Liver (tissue), 9 donors: ENCODE data around the gene DIPK1A. TPM values are rescaled to one million over a fixed set of nuclear protein-coding genes. Genes with fewer than 3 reads are reported as not detected.
A peak's percentile ranks its signal among the peaks of the same experiment; 100 is the strongest.

ENCODE experiments used
- DNase-seq: peaks from one replicate; pipeline ENCODE4 v3.0.0-alpha.2; 2017; ENCODE audit warnings: low spot score
- H3K27ac ChIP-seq, 2 donors: one replicate each; pipeline ENCODE4 v1.7.0; 2013; ENCODE audit warnings: inconsistent platforms in 2 of 2, low read length in 2 of 2, control low read depth in 1 of 2, low read depth in 1 of 2, mild to moderate bottlenecking in 1 of 2
- H3K27me3 ChIP-seq, 4 donors: one replicate each; pipeline versions ENCODE4 v1.6.1 to v1.7.0; 2013; ENCODE audit warnings: low read length in 3 of 4, inconsistent platforms in 1 of 4, mild to moderate bottlenecking in 1 of 4, moderate library complexity in 1 of 4; ENCODE audit not compliant: control insufficient read depth in 4 of 4, insufficient read depth in 4 of 4
- H3K36me3 ChIP-seq, 4 donors: one replicate each; pipeline versions ENCODE4 v1.6.1 to v1.7.0; 2013; ENCODE audit warnings: low read length in 3 of 4, mild to moderate bottlenecking in 3 of 4, low read depth in 1 of 4, moderate library complexity in 1 of 4; ENCODE audit not compliant: control insufficient read depth in 4 of 4, insufficient read depth in 3 of 4
- H3K4me1 ChIP-seq, 4 donors: one replicate each; pipeline versions ENCODE4 v1.6.1 to v1.7.0; 2013; ENCODE audit warnings: low read length in 3 of 4, mild to moderate bottlenecking in 3 of 4, moderate library complexity in 1 of 4; ENCODE audit not compliant: control insufficient read depth in 4 of 4, insufficient read depth in 4 of 4
- H3K4me3 ChIP-seq, 3 donors: one replicate each; pipeline versions ENCODE4 v1.6.1 to v1.7.0; 2013; ENCODE audit warnings: low read length in 3 of 3, control low read depth in 1 of 3, low read depth in 1 of 3, mild to moderate bottlenecking in 1 of 3
- H3K9ac ChIP-seq, 2 donors: one replicate each; pipeline ENCODE4 v1.7.0; 2013; ENCODE audit warnings: low read length in 2 of 2, mild to moderate bottlenecking in 2 of 2, moderate library complexity in 2 of 2, control low read depth in 1 of 2, low read depth in 1 of 2
- H3K9me3 ChIP-seq, 4 donors: one replicate each; pipeline versions ENCODE4 v1.6.1 to v1.7.0; 2013; ENCODE audit warnings: low read length in 3 of 4; ENCODE audit not compliant: control insufficient read depth in 4 of 4
- CTCF ChIP-seq: fragments of 150-350 bp; IDR thresholded peaks from 2 replicates; pipeline ENCODE4 v1.5.1; 2017; ENCODE audit warnings: improper control_type of control experiment, low read depth, low read length; ENCODE audit not compliant: missing input control
- EGR1 ChIP-seq, 2 donors: IDR thresholded peaks; 2 replicates each; pipeline ENCODE4 v1.6.1; 2016 to 2018; ENCODE audit warnings: antibody characterized with exemption in 2 of 2, low read depth in 2 of 2
- FOXA1 ChIP-seq: IDR thresholded peaks from 2 replicates; pipeline ENCODE4 v1.6.1; 2016; ENCODE audit warnings: antibody characterized with exemption
- FOXA2 ChIP-seq: IDR thresholded peaks from 2 replicates; pipeline ENCODE4 v1.6.1; 2016; ENCODE audit warnings: antibody characterized with exemption
- GABPA ChIP-seq, 2 donors: IDR thresholded peaks in 1 of 2; conservative IDR thresholded peaks in 1 of 2; 2 replicates each; pipeline ENCODE4 v1.6.1; 2016; ENCODE audit warnings: antibody characterized with exemption in 2 of 2, mild to moderate bottlenecking in 1 of 2, moderate library complexity in 1 of 2
- HNF4A ChIP-seq, 2 donors: conservative IDR thresholded peaks; 2 replicates each; pipeline ENCODE4 v1.6.1; 2016; ENCODE audit warnings: antibody characterized with exemption in 2 of 2, mild to moderate bottlenecking in 2 of 2
- HNF4G ChIP-seq: IDR thresholded peaks from 2 replicates; pipeline ENCODE4 v1.6.1; 2016; ENCODE audit warnings: antibody characterized with exemption
- JUND ChIP-seq, 2 donors: IDR thresholded peaks; 2 replicates each; pipeline ENCODE4 v1.6.1; 2016; ENCODE audit warnings: antibody characterized with exemption in 2 of 2
- NR2F2 ChIP-seq: IDR thresholded peaks from 2 replicates; pipeline ENCODE4 v1.6.1; 2016; ENCODE audit warnings: antibody characterized with exemption
- RAD21 ChIP-seq, 2 donors: IDR thresholded peaks; 2 replicates each; pipeline ENCODE4 v1.6.1; 2016; ENCODE audit warnings: antibody characterized with exemption in 2 of 2, mild to moderate bottlenecking in 2 of 2
- RXRA ChIP-seq, 2 donors: IDR thresholded peaks; 2 replicates each; pipeline ENCODE4 v1.6.1; 2017 to 2018; ENCODE audit warnings: antibody characterized with exemption in 2 of 2, mild to moderate bottlenecking in 1 of 2
- SP1 ChIP-seq: IDR thresholded peaks from 2 replicates; pipeline ENCODE4 v1.6.1; 2018; ENCODE audit warnings: antibody characterized with exemption, mild to moderate bottlenecking
- TAF1 ChIP-seq: conservative IDR thresholded peaks from 2 replicates; pipeline ENCODE4 v1.6.1; 2016; ENCODE audit warnings: antibody characterized with exemption, mild to moderate bottlenecking
- YY1 ChIP-seq: IDR thresholded peaks from 2 replicates; pipeline ENCODE4 v1.6.1; 2016; ENCODE audit warnings: antibody characterized with exemption, mild to moderate bottlenecking
- ZBTB33 ChIP-seq: IDR thresholded peaks from 2 replicates; pipeline ENCODE4 v1.6.1; 2016; ENCODE audit warnings: antibody characterized with exemption
- WGBS: extraction: QIAGEN DNeasy Blood & Tissue Kit; methylation state at CpG from one replicate; pipeline ENCODE4 v1.1.7; 2013; 5-methylcytosine and 5-hydroxymethylcytosine counted together
- polyA plus RNA-seq, 2 donors: library from polyadenylated mRNA; stranded (reverse) in 1 of 2; unstranded in 1 of 2; fragments of 200-250 nt in 1 of 2; fragments of >200 nt in 1 of 2; fragmentation: Nextera tagmentation in 1 of 2; extraction: Ambion mirVana in 1 of 2; gene quantifications; one replicate each; pipeline versions ENCODE4 v1.2.1 to v1.2.3, GENCODE V29; 2013 to 2015
- total RNA-seq, 2 donors: library from RNA; depleted of rRNA; stranded (reverse); fragments of >200 nt; gene quantifications; one replicate each; pipeline ENCODE4 v1.2.3, GENCODE V29; 2014
- TF ChIP-seq, protein P1 (sequence below): IDR thresholded peaks from 2 replicates; pipeline ENCODE4 v1.6.1; 2016; ENCODE audit warnings: antibody characterized with exemption
- TF ChIP-seq, protein P2 (sequence below): IDR thresholded peaks from 2 replicates; pipeline ENCODE4 v1.6.1; 2016; ENCODE audit warnings: antibody characterized with exemption
- TF ChIP-seq, protein P3 (sequence below): IDR thresholded peaks from 2 replicates; pipeline ENCODE4 v1.6.1; 2016; ENCODE audit warnings: antibody characterized with exemption, mild to moderate bottlenecking
- donor health status: healthy.
- donor health status: healthy.
- donor health status: healthy.
- donor health status: healthy.
- donor health status: healthy.

Gene DIPK1A
- total and polyA plus RNA-seq, 4 donors, result 7.9 to 11.6 (median 10.2) TPM

DNA sequence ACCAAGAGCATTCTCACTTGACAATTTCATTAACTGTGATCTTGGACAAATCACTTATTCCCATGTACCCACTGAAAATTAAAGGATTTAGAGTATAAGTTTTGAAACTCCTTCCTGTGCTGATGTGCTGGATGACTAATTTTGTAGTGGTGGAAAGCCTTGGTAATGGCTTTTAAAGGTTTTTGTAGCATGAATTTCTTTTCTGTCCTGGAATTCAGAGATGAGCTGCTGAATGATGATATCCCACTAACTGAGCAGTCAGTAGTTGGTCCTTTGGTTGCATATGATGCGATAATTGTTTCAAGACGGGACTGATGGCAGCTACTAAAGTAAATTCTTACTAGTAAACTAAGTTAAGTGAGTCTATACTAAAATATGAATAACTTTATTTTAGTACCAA, 124.2 kb downstream of the DIPK1A start (continued):
- no peak for TF ChIP-seq ZBTB33
- TF ChIP-seq JUND (IDR thresholded peaks at IDR 0.05), result no peak
- no peak for TF ChIP-seq TAF1
- TF ChIP-seq SP1, result no peak
- TF ChIP-seq GABPA (IDR thresholded peaks at IDR 0.05 in 1 of 2, conservative IDR thresholded peaks at IDR 0.05 in 1 of 2), result no peak

DNA sequence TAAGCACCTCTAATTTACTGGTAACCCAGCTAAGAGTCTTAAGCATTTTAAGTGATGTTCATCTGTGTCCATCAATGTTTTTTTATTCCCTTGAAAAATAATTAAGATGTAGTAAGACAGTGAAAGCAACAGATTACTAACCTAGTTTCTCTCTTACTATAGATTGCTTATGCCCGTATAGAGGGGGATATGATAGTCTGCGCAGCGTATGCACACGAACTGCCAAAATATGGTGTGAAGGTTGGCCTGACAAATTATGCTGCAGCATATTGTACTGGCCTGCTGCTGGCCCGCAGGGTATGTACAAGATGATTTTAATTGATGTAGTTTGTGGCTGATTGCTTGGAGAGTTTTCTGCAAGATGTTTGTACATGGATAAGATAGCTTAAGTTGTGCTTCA, 126.6 kb downstream of the DIPK1A start:
- no peak overlapping the region for H3K9ac ChIP-seq
- peaks cover 5 to 14% (median 10%) of the 10 kb centered on the region in 4 donors for H3K4me1 ChIP-seq
- peaks cover 9 to 49% (median 43%) of the 10 kb centered on the region in 4 donors for H3K36me3 ChIP-seq
- no peaks in the 10 kb centered on the region for H3K9me3 ChIP-seq
- H3K27ac ChIP-seq, result no peak overlapping the region
- WGBS, result 86% methylated on average over 5 of the region's 5 CpGs
- H3K27me3 ChIP-seq, result no peaks in the 10 kb centered on the region
- DNase-seq, result no peak
- TF ChIP-seq NR2F2 (no peak), HNF4A (conservative IDR thresholded peaks at IDR 0.05) (no peak), RXRA (IDR thresholded peaks at IDR 0.05) (no peak), YY1 (no peak), FOXA1 (no peak), RAD21 (IDR thresholded peaks at IDR 0.05) (no peak), CTCF (no peak)
- TF ChIP-seq, protein P1, sequence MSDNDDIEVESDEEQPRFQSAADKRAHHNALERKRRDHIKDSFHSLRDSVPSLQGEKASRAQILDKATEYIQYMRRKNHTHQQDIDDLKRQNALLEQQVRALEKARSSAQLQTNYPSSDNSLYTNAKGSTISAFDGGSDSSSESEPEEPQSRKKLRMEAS, result no peak
- no peak overlapping the region for H3K4me3 ChIP-seq

- Histone ChIP-seq H3K4me3 (peak overlapping the region in 1 of 3 donors; percentile 72), H3K9me3 (no peaks in the 10 kb centered on the region), H3K4me1 (peaks cover 5 to 14% (median 7%) of the 10 kb centered on the region in 4 donors), H3K27me3 (no peaks in the 10 kb centered on the region), H3K9ac (peak overlapping the region; percentile 83 to 99), H3K36me3 (peaks cover 3 to 44% (median 38%) of the 10 kb centered on the region in 4 donors), H3K27ac (no peak overlapping the region)
- no peak for DNase-seq
- WGBS, result 75% methylated on average over 5 of the region's 5 CpGs
- TF ChIP-seq NR2F2 (no peak), ZBTB33 (no peak), HNF4G (no peak), RAD21 (IDR thresholded peaks at IDR 0.05) (no peak), FOXA2 (no peak), SP1 (no peak), EGR1 (IDR thresholded peaks at IDR 0.05; ENCODE audit: low read depth in 2 of 2) (no peak), GABPA (IDR thresholded peaks at IDR 0.05 in 1 of 2, conservative IDR thresholded peaks at IDR 0.05 in 1 of 2) (no peak), CTCF (no peak), TAF1 (no peak), YY1 (no peak), JUND (IDR thresholded peaks at IDR 0.05) (no peak)
- TF ChIP-seq, protein P2, sequence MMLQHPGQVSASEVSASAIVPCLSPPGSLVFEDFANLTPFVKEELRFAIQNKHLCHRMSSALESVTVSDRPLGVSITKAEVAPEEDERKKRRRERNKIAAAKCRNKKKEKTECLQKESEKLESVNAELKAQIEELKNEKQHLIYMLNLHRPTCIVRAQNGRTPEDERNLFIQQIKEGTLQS, result no peak
- TF ChIP-seq, protein P3, sequence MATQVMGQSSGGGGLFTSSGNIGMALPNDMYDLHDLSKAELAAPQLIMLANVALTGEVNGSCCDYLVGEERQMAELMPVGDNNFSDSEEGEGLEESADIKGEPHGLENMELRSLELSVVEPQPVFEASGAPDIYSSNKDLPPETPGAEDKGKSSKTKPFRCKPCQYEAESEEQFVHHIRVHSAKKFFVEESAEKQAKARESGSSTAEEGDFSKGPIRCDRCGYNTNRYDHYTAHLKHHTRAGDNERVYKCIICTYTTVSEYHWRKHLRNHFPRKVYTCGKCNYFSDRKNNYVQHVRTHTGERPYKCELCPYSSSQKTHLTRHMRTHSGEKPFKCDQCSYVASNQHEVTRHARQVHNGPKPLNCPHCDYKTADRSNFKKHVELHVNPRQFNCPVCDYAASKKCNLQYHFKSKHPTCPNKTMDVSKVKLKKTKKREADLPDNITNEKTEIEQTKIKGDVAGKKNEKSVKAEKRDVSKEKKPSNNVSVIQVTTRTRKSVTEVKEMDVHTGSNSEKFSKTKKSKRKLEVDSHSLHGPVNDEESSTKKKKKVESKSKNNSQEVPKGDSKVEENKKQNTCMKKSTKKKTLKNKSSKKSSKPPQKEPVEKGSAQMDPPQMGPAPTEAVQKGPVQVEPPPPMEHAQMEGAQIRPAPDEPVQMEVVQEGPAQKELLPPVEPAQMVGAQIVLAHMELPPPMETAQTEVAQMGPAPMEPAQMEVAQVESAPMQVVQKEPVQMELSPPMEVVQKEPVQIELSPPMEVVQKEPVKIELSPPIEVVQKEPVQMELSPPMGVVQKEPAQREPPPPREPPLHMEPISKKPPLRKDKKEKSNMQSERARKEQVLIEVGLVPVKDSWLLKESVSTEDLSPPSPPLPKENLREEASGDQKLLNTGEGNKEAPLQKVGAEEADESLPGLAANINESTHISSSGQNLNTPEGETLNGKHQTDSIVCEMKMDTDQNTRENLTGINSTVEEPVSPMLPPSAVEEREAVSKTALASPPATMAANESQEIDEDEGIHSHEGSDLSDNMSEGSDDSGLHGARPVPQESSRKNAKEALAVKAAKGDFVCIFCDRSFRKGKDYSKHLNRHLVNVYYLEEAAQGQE, result no peak
- TF ChIP-seq, protein P1, result no peak
These were observed 127.4 kb downstream of the DIPK1A start for GRCh38 chr1:92833840-92834239.
